ENCODE measurements around the gene TCF15. TPM values are rescaled to one million over a fixed set of nuclear protein-coding genes. Genes with fewer than 3 reads are reported as not detected.

TCF15 gene
- total RNA-seq, 1 donor from 2014 or later = 11.8 TPM

DNA sequence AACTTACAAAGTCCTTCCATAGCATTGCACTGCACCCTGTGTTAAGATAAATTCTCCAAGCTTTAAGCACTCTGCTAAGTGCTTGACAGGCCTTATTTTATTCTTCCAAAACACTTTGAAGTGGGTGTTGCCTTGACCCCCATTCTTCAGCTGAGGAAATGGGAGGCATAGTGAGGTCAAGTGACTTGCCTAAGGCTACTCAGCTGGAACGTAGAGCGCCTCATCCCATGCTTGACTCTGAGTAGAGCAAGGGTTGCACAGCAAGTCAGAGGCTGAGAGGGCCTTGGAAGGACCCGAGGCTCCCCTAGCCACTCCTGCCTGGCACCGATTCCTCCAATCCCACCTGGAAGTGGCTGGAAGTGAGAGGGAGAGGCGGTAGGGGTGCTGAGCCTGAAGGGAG is 46.9 kb downstream of the TCF15 start:
- intact Hi-C loops (cut with micrococcal nuclease) = loop anchor here (5.0 kb wide), 2 partner anchors 79 to 174 kb away; no protein-coding TSS in a partner anchor
- ATAC-seq = no peak
- DNase-seq = no peak

DNA sequence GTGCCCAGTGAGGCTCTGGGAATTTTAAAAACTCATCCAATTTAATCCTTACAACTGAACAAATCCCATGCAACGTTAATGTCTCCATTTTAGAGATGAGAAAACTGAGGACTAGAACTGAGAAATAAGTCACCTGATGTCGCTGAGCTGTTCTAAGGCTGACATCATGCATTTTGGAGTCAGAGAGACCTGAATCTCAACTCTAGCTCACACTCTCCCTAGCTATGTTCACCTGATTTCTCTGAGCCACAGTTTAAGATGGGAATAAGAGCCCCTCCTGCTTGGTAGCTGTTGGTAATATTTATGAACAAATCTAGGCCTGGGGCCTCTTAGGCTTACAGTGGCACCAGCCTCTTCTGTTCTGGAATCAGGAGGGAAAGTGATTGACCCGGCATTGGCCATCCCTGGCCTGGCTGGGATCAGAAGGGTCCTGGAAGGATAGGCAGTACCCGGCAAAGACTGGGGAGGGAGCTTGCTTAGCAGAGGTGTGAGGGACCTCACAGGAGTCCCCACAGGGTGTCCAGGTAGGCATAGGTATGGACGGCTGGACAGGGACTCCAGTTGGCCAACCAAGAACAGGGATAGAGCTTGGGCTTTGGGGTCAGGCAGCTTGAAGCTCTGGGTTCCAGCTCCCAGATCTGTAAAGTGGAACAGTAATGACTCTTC is 47.7 kb downstream of the TCF15 start:
- no peak for DNase-seq
- ATAC-seq = no peak
- intact Hi-C loops (cut with micrococcal nuclease) = loop anchor here (5.0 kb wide), 2 partner anchors 80 to 175 kb away; no protein-coding TSS in a partner anchor

DNA sequence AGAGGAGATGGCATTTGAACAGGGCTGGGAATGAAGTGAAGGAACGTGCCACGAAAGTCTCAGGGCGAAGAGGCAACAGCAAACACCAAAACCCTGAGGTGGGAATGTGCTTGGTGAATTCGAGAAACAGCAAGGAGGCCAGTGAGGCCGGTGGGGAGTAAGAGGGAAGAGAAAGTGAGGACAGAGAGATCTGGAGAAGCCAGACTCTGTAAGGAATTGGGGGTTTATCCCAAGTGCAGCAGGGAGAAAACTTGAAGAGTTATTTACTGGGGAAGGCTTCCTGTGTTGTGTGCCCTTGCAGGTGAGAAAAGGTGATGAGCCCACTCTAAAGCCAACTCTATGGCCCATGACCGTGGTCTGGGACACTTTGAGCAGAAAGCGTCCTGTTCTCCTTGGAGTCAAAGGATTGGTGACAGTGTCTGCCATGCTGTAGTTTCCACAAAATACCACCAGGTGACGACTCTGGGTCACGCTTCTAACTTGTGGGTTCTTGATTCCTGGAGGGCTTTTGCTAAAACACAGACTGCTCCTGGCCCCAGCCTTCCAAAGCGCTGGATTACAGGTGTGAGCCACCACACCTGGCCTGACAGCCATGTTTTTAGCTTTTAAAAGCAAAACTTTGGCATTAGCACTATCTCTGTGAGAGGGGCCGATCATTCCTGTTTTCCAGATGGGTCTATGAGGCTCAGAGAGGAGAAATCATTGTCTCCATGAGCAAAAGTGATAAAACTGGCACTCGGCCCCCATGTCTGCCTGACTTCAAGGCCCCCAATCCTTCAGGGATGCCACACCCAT is 48.5 kb downstream of the TCF15 start:
- DNase-seq (peak; percentile 47), ATAC-seq (peak; percentile 89)
- intact Hi-C loops (cut with micrococcal nuclease) = loop anchor here (5.0 kb wide), 2 partner anchors 81 to 176 kb away; no protein-coding TSS in a partner anchor

DNA sequence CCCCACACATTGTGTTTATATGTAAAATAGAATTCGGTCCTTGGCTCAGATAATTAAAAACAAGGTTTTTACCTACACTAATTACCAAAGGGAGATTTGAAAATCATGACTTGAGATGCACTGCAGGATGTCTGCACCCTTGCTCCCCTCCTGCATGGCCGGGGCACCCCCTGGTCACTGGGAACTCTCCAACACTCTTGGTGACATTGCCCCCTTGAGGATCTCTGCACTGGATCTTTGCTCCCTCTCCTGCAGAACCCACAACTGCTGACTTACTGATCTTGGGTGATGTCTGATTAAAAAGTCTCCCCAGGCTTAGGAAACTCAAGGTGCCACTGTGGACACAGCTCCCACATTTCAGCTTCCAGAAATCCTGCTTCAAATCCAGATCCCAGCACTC is 49.4 kb downstream of the TCF15 start:
- DNase-seq (no peak), ATAC-seq (no peak)
- intact Hi-C loops (cut with micrococcal nuclease) = loop anchor here (5.0 kb wide), 2 partner anchors 82 to 177 kb away; no protein-coding TSS in a partner anchor

DNA sequence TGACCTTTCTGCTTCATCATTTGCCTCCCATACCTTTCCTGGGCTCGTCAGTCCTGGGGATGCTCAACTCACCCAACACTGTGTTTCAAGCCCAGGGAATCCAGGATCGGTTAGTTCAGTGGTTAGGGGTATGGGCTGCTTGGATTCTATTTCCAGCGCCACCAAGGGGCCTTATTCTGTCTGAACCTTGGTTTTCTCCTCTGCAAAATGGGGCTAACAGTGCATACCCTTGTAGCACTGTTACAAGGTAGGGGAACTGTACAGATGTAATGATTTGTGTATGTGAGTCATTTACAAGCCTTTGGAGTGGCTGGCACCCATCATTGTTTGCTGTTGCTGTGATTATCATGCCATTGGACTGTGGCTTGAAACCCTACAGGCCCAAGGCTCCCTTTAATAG is 52.0 kb downstream of the TCF15 start:
- DNase-seq = no peak
- no peak for ATAC-seq
- intact Hi-C loops (cut with micrococcal nuclease) = no loop called here

DNA sequence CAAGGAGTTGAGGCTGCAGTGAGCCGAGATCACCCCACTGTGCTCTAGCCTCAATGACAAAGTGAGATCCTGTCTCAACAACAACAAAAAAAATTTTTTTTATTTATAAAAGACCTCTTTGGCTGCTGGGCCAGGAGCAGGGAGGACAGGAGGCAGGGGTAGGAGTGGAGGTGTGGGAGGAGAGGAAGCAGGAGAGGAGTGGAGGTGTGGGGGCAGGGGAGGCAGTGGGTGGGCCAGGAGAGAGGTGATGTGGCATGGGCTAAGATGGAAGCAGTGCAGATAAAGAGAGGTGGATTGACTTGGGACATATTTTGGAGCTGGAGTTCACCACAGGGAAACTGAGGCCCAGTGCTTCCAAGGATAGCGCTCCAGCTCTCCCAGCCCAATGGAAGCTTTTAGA is 53.1 kb downstream of the TCF15 start:
- DNase-seq (no peak), ATAC-seq (no peak)
- intact Hi-C loops (cut with micrococcal nuclease) = no loop called here

DNA sequence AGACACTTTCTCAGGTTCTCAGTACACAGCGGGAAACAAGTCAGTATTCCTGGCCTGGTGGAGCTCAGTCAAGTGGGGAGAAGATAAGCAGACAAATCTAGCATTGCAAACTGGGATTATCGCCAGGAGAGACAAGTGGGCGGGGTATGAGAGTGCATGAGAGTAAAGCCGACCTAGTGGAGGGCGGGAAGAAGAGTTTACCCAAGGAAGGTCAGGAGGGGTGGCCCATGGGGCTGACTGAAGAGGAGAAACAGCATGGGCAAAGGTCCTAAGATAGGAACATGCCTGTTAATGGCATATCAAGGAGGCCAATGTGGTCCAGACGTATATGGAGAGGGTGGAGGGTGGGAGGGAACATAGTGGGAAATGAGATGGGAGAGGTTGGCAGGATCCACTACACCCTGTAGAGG is 54.1 kb downstream of the TCF15 start:
- no peak for DNase-seq
- intact Hi-C loops (cut with micrococcal nuclease) = no loop called here
- peak; percentile 94 for ATAC-seq

Other genes starting within 250 kb of the TCF15 start
- gene TRIB3, start 229.5 kb downstream of the TCF15 start, total RNA-seq = 0.40 TPM
- 44.8 TPM for gene RBCK1, start 202.0 kb downstream of the TCF15 start, total RNA-seq
- 23.3 TPM for gene TBC1D20, start 147.8 kb downstream of the TCF15 start, total RNA-seq
- gene CSNK2A1, start 66.5 kb downstream of the TCF15 start, total RNA-seq = 116 TPM
- gene SRXN1, start 42.9 kb upstream of the TCF15 start, total RNA-seq = 34.6 TPM
- gene SCRT2, start 65.5 kb upstream of the TCF15 start, total RNA-seq = not detected
- 1.9 TPM for gene SLC52A3, start 158.2 kb upstream of the TCF15 start, total RNA-seq
- 3.1 TPM for gene FAM110A, start 223.4 kb upstream of the TCF15 start, total RNA-seq